ENCODE measurements around the gene SRCIN1. TPM values are rescaled to one million over a fixed set of nuclear protein-coding genes. Genes with fewer than 3 reads are reported as not detected.

The SRCIN1 gene
- total RNA-seq, 1 donor from 2014 or later: 8.3 TPM

DNA sequence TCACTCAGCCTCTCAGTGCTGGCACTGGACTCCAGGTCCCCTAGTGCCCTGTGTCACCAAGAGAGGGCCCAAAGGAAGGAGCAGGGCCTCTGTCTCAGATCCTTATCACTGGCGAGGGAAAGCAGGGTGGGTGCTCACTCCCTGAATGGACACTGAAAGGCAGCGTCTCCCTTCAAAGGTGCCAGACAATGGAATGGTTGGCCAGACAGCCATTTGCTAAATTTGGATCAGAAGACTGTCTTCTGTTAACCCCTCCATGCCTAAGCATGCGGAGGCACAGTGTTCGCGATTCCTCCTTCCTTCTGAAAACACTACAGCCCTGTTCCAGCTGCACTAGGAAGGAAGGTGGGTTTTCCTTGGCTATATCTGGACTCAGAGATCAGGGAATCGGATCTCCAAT is 48.4 kb downstream of the SRCIN1 start:
- H3K27ac Mint-ChIP-seq: no peak overlapping the region
- DNase-seq (ENCODE audit: extremely low spot score, unreplicated experiment): no peak
- peaks cover 15% of the 10 kb centered on the region for H3K4me1 Mint-ChIP-seq (ENCODE audit: unreplicated experiment)
- H3K27me3 Mint-ChIP-seq: peaks cover 31% of the 10 kb centered on the region
- peak overlapping the region; percentile 95 for H3K4me3 Mint-ChIP-seq
- TF ChIP-seq, protein P1, sequence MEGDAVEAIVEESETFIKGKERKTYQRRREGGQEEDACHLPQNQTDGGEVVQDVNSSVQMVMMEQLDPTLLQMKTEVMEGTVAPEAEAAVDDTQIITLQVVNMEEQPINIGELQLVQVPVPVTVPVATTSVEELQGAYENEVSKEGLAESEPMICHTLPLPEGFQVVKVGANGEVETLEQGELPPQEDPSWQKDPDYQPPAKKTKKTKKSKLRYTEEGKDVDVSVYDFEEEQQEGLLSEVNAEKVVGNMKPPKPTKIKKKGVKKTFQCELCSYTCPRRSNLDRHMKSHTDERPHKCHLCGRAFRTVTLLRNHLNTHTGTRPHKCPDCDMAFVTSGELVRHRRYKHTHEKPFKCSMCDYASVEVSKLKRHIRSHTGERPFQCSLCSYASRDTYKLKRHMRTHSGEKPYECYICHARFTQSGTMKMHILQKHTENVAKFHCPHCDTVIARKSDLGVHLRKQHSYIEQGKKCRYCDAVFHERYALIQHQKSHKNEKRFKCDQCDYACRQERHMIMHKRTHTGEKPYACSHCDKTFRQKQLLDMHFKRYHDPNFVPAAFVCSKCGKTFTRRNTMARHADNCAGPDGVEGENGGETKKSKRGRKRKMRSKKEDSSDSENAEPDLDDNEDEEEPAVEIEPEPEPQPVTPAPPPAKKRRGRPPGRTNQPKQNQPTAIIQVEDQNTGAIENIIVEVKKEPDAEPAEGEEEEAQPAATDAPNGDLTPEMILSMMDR (conservative IDR thresholded peaks at IDR 0.05): no peak
- no peaks in the 10 kb centered on the region for H3K9me3 Mint-ChIP-seq
- H3K36me3 Mint-ChIP-seq: no peaks in the 10 kb centered on the region

DNA sequence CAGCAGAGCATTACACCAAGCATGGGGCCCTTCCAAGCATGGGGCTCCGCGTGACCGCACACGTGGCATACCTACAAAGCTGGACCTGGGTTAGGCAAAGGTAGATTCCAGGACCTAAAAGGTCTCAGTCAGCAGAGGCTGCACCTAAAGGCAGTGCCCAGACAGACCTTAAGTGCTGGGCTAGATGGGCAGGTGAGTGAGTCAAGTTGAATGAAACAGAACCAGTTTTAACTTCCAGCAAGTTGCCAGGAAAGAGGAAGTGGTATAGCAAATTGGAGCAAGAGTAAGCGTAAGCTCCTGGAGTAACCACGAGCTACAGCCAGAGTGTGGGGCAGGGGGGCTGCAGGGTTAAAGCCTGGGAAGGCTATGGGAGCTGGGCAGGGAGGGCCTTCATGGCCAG is 49.5 kb downstream of the SRCIN1 start:
- H3K4me1 Mint-ChIP-seq (ENCODE audit: unreplicated experiment): peaks cover 15% of the 10 kb centered on the region
- no peaks in the 10 kb centered on the region for H3K36me3 Mint-ChIP-seq
- no peak for DNase-seq (ENCODE audit: extremely low spot score, unreplicated experiment)
- no peaks in the 10 kb centered on the region for H3K9me3 Mint-ChIP-seq
- TF ChIP-seq, protein P1 (conservative IDR thresholded peaks at IDR 0.05): no peak
- H3K27ac Mint-ChIP-seq: no peak overlapping the region
- peaks cover 27% of the 10 kb centered on the region for H3K27me3 Mint-ChIP-seq
- no peak overlapping the region for H3K4me3 Mint-ChIP-seq

DNA sequence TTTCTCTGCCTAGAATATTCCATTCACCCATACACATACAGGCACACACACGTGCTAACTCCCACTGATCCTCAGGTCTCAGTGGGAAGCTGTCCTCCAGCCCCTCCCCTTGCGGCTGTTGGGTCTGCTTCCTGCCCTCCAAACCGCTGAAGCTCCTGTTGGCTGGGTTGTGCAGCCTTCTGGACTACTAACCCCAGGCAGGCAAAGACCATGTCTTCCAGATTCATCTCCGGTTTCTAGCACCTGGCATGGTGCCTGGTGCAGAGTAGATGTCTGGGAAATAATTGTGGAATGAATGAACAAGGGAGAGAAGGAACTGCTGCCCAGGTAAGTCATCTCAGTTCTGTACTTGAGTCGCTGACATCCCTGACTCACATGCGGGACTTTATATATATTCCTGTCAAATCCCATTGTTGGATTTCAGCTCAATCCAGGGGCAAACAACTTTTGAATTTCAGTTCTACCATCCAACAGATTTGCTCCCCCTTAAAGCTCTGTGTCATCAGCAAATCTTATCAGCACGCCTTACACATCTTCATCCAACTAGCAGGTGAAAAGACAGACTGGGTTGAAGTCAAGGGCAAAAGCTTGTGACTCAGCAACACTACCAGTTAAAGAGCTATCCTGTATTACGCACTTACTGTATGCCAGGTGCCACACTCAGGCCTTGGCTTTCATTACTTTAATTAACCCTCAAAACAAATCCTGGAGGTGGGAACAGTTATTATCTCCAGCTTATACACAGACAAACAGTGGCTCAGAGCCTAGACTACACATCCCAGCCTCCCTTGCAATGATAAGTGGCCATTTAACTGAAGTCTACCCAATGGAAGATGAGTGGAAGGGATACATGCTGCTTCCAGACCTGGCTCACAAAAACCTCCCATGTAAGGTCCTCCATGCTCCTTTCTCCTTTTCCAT is 51.1 kb downstream of the SRCIN1 start:
- Mint-ChIP-seq H3K4me3 (no peak overlapping the region), H3K27ac (no peak overlapping the region), H3K4me1 (ENCODE audit: unreplicated experiment) (peaks cover 15% of the 10 kb centered on the region), H3K36me3 (no peaks in the 10 kb centered on the region), H3K27me3 (peaks cover 11% of the 10 kb centered on the region), H3K9me3 (no peaks in the 10 kb centered on the region)
- no peak for DNase-seq (ENCODE audit: extremely low spot score, unreplicated experiment)
- TF ChIP-seq, protein P1 (conservative IDR thresholded peaks at IDR 0.05): no peak

DNA sequence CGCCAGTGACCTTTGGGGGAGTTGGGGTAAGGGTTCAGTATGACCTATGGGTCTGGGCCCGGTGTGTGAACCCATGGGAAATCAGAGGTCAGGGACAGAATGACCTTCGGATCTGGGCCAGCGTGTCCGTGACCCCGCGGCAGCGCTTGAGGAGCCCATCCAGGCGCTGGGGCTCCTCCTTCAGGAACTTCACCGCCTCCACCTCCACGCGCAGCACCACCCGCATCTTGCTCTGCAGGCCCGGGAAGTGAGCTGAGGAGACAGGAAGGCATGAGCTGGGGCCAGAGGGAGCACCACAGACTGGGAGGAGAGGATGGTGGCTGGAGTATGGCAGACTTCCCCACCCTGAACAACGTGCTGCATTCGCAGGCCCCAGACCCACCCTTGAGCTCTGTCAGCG is 53.4 kb downstream of the SRCIN1 start:
- no peaks in the 10 kb centered on the region for H3K27me3 Mint-ChIP-seq
- TF ChIP-seq, protein P1 (conservative IDR thresholded peaks at IDR 0.05): no peak

DNA sequence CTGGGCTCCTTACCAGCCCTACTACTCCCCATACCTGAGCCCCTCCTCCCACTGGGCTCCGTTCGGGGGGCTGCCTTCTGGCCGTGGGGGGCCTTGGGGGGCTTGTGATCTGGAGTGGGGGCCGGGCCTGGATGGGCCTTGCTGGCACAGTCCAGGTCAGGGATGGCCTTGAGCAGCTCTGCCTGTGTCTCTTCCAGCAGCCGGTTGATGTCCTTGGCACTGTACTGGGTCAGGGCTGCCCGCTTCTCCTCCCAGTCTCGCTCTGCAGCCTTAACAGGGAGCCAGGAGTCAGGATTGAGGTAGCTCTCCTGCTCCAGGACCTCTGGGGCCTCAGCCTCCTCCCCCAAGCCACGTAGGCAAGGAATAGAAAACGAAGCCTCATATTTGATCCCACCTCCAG is 54.6 kb downstream of the SRCIN1 start:
- DNase-seq (ENCODE audit: extremely low spot score, unreplicated experiment): no peak
- Mint-ChIP-seq H3K4me3 (no peak overlapping the region), H3K27me3 (no peaks in the 10 kb centered on the region), H3K36me3 (no peaks in the 10 kb centered on the region), H3K9me3 (no peaks in the 10 kb centered on the region), H3K27ac (no peak overlapping the region), H3K4me1 (ENCODE audit: unreplicated experiment) (peaks cover 3% of the 10 kb centered on the region)
- TF ChIP-seq, protein P1 (conservative IDR thresholded peaks at IDR 0.05): no peak

More for the DNA sequence above, 53.4 kb downstream of the SRCIN1 start:
- Mint-ChIP-seq H3K9me3 (no peaks in the 10 kb centered on the region), H3K4me1 (ENCODE audit: unreplicated experiment) (peaks cover under 1% of the 10 kb centered on the region), H3K36me3 (no peaks in the 10 kb centered on the region), H3K27ac (no peak overlapping the region), H3K4me3 (no peak overlapping the region)
- DNase-seq (ENCODE audit: extremely low spot score, unreplicated experiment): no peak

Data from type B pancreatic cell (in vitro differentiated cells).